GM21737 (cell line): ENCODE results near the gene ACSF3.
A peak's percentile ranks its signal among the peaks of the same experiment; 100 is the strongest.
"Not testable (repeated sequence)": the region's sequence is repeated elsewhere in the genome, so short reads cannot be mapped to it uniquely, and the experiment has no call there.

Experiments
- ATAC-seq: cut with Tn5 transposase; IDR thresholded peaks from one replicate; pipeline ENCODE4 v1.9.1; 2021; ENCODE audit warnings: mild to moderate bottlenecking, moderate library complexity; ENCODE audit not compliant: unreplicated experiment

Gene ACSF3

DNA sequence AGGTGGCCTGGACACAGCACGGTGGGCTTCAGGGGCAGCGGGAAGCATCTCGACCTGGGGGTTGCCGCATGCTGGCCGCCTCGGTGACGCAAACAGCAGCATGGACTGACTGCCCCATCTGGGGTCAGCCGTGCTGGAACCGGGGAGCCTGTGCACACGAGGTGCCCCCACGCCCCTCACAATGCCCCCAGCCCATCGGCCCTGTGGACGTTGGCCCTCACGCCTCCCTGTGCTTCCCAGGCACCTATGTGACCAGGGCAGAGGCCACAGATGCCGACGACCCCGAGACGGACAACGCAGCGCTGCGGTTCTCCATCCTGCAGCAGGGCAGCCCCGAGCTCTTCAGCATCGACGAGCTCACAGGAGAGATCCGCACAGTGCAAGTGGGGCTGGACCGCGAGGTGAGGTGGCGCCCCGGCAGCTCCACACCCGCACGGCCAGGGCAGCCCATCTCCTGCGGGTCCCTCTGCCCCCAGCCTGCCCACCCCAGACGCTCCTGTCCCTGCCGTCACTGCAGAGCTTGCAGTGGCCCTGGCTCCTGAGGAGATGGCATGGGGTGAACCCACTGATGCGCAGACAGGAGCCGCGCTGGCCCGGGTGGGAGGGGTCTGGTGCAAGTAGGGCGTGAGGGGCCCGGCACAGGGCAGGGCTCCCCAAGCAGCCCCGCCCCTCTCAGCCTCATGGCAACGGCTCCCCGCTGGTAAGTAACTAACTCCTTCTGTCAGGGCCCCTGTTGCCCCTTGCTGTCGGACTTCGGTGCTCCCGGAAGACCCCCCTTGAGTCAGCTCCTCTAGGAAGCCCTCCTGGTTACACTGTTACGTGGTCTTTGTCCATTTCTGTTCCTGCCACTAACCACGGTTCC, 91.5 kb downstream of the ACSF3 start:
- ATAC-seq = no peak

DNA sequence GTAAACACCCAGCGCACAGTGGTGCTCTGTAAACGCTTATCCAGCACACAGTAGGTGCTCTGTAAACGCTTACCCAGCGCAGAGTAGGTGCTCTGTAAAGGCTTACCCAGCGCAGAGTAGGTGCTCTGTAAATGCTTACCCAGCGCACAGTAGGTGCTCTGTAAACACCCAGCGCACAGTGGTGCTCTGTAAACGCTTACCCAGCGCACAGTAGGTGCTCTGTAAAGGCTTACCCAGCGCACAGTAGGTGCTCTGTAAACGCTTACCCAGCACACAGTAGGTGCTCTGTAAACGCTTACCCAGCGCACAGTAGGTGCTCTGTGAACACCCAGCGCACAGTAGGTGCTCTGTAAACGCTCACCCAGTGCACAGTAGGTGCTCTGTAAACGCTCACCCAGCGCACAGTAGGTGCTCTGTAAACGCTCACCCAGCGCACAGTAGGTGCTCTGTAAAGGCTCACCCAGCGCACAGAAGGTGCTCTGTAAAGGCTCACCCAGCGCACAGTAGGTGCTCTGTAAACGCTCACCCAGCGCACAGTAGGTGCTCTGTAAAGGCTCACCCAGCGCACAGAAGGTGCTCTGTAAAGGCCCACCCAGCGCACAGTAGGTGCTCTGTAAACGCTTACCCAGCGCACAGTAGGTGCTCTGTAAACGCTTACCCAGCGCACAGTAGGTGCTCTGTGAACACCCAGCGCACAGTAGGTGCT, 92.4 kb downstream of the ACSF3 start:
- not testable (repeated sequence) for ATAC-seq

DNA sequence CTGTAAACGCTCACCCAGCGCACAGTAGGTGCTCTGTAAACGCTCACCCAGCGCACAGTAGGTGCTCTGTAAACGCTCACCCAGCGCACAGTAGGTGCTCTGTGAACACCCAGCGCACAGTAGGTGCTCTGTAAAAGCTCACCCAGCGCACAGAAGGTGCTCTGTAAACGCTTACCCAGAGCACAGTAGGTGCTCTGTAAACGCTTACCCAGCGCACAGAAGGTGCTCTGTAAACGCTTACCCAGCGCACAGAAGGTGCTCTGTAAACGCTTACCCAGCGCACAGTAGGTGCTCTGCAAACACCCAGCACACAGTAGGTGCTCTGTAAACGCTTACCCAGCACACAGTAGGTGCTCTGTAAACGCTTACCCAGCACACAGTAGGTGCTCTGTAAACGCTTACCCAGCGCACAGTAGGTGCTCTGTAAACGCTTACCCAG, 93.0 kb downstream of the ACSF3 start:
- not testable (repeated sequence) for ATAC-seq

DNA sequence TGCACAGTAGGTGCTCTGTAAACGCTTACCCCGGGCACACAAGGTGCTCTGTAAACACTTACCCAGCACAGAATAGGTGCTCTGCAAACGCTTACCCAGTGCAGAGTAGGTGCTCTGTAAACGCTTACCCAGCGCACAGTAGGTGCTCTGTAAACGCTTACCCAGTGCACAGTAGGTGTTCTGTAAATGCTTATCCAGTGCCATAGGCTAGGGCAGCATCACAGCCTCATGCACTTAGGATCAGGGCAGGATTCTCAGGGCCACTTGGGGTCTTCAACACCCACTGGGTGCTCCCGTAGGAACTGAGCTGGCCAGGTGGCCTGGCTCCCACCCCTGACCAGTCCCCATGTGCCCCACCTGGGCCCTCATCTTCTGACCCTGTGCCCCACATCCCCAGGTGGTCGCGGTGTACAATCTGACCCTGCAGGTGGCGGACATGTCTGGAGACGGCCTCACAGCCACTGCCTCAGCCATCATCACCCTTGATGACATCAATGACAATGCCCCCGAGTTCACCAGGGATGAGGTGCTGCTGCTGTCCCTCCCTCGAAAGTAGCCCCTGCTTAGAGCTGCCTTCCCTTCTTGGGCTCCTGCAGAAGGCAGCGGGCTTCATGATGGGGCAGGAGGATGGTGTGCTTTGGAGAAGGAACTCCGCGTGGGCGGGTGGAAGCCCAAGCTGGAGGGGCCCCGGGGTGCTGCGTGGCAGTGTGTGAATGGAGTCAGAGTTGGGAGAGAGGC, 93.5 kb downstream of the ACSF3 start:
- no peak for ATAC-seq

DNA sequence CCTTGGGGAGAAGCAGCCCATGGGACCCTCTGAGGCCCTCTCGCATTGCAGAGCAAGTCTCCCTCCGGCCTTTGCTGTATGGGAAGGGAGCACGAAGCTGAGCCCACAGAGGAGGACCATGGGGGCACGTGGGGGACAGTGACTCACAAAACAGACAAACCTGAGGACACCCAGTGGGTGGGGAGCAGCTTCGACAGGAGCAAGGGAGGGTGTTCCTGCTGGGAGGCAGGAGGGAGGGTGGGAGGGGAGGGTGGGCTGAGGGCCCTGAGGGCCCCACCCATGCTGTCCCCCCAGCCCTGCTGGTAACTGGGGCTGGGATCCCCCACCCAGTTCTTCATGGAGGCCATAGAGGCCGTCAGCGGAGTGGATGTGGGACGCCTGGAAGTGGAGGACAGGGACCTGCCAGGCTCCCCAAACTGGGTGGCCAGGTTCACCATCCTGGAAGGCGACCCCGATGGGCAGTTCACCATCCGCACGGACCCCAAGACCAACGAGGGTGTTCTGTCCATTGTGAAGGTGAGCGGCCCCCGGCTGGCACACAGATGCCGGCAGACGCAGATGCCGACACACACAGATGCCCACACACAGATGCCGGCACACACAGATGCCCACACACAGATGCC, 94.2 kb downstream of the ACSF3 start:
- no peak for ATAC-seq

DNA sequence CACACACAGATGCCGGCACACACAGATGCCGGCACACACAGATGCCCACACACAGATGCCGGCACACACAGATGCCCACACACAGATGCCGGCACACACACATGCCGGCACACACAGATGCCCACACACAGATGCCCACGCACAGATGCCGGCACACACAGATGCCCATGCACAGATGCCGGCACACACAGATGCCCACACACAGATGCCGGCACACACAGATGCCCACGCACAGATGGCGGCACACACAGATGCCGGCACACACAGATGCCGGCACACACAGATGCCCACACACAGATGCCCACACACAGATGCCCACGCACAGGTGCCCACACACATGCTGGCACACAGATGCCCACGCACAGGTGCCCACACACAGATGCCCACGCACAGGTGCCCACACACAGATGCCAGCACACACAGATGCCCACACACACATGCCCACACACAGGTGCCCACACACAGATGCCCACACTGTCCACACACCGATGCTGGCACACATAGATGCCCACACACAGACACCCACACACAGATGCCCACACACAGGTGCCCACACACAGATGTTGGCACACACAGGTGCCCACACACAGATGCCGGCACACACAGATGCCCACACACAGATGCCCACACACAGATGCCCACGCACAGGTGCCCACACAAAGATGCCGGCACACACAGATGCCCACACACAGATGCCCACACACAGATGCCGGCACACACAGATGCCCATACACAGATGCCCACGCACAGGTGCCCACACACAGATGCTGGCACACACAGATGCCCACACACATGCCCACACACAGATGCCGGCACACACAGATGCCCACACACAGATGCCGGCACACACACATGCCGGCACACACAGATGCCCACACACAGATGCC, 95.1 kb downstream of the ACSF3 start:
- ATAC-seq = not testable (repeated sequence)

DNA sequence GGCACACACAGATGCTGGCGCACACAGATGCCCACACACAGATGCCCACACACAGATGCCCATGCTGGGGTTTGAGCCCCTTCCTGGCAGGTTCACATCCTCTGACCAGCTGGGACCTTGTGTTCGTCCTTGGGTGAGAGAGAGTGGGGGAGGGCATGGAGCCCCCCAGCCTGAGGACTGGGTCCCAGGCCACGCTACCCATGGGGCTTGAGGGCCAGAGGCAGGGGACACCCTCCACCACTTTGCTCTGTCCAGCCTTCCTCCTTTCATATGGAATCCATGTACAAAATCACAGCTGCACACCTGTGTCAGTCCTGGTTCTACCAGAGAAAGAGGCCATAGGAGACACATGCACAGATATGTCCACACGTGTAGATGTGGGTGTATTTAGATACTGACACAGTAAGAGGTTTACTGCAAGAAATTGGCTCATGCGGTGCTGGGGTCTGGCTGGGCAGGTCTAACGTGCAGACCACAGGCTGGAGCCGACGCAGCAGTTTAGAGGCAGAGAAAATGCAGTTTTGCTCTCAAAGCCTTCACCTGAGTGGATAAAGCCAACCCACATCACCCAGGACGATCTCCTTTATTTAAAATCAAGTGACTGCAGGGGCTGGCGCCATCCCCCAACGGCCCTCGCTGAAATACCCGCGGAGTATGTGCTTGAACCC, 95.8 kb downstream of the ACSF3 start:
- no peak for ATAC-seq

DNA sequence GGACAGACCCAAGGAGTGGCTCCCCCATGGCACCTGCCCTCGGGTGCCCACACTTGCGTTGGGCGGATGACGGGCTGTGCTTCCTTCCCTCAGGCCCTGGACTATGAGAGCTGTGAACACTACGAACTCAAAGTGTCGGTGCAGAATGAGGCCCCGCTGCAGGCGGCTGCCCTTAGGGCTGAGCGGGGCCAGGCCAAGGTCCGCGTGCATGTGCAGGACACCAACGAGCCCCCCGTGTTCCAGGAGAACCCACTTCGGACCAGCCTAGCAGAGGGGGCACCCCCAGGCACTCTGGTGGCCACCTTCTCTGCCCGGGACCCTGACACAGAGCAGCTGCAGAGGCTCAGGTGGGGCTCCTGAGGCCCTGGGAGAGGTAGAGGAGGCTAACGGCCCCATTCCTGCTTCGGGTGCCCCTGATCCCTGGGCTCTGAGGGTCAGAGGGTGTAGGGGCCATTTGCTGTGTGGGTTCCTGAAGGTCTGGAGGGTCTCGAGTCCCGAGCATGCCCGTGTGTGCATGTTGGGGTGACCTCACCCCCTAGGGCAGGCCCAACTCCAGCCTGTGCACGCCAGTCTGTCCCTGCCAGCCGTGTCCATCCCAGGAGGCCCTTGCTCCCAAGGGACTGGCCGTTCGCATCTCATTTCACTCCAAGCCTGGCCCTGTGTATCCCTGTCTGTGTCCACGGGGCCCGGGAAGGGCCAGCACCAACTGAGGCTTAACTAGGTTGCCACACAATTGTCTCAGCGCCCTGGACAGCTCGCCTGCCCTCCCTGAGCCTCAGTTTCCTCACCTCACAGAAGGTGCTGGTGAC, 96.7 kb downstream of the ACSF3 start:
- ATAC-seq = no peak

DNA sequence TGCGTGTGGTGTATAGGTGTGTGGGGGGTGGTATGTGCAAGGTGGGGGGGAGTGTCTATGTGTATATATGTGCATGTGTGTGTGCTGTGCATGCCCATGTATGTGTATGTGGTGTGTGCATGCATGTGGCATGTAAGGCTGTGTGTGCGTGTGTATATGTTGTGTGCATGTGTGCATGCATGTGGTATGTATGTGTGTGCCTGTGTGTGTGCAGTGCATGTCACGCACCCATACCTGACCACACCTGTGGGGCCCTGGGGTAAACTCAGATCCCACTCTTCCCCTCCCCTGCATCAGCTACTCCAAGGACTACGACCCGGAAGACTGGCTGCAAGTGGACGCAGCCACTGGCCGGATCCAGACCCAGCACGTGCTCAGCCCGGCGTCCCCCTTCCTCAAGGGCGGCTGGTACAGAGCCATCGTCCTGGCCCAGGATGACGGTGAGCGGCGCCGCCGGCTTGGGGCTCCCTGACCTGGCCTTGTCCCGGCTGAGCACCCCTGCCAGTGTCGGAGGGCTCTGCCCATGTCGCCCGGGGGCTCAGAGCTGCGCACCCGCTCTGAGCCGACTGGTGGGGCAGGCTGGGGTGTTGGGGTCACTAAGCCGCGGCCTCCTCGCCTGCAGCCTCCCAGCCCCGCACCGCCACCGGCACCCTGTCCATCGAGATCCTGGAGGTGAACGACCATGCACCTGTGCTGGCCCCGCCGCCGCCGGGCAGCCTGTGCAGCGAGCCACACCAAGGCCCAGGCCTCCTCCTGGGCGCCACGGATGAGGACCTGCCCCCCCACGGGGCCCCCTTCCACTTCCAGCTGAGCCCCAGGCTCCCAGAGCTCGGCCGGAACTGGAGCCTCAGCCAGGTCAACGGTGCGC, 97.6 kb downstream of the ACSF3 start:
- no peak for ATAC-seq

DNA sequence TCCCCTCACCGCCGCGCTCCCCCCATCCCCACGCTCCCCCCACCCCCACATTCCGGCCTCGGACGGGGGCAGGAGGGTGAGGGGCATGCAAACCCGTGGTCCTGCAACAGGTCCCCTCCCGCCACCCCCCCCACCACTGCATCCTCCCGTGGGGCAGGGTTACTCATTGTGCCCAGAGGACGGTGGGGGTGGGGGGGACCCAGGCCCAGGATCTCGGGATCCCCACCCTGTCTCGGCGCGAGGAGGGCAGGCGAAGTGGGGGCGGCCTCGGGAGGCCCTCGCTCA, 98.2 kb downstream of the ACSF3 start:
- no peak for ATAC-seq

DNA sequence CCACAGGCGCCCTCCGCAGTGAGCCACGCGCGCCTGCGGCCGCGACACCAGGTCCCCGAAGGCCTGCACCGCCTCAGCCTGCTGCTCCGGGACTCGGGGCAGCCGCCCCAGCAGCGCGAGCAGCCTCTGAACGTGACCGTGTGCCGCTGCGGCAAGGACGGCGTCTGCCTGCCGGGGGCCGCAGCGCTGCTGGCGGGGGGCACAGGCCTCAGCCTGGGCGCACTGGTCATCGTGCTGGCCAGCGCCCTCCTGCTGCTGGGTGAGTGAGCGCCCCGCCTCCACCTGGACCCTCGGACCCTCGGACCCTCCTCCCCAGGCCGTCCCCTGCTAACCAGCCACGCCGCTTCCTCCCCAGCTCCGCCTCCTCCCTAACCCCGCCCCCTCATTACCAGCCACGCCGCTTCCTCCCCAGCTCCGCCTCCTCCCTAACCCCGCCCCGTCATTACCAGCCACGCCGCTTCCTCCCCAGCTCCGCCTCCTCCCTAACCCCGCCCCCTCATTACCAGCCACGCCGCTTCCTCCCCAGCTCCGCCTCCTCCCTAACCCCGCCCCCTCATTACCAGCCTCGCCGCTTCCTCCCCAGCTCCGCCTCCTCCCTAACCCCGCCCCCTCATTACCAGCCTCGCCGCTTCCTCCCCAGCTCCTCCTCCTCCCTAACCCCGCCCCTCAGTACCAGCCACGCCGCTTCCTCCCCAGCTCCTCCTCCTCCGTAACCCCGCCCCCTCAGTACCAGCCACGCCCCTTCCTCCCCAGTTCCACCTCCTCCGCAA, 98.7 kb downstream of the ACSF3 start:
- ATAC-seq = peak; percentile 40

DNA sequence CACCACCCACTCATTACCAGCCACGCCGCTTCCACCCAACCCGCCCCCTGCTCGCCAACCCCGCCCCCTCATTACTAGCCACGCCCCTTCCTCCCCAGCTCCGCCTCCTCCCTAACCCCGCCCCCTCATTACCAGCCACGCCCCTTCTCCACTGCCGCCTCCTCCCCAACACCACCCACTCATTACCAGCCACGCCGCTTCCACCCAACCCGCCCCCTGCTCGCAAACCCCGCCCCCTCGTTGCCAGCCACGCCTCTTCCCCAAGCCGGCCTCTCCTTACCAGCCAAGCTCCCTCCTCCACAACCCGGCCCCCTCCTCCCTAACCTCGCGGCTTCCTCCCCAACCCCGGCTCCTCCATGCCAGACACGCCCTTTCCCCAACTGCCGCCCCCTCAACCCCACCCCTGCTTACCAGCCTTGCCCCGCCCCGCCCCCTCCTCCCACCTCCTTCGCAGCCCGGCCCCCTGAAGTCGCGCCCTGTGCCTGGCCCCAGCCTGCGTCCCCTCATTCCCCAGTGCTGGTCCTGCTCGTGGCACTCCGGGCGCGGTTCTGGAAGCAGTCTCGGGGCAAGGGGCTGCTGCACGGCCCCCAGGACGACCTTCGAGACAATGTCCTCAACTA, 99.4 kb downstream of the ACSF3 start:
- ATAC-seq = no peak

DNA sequence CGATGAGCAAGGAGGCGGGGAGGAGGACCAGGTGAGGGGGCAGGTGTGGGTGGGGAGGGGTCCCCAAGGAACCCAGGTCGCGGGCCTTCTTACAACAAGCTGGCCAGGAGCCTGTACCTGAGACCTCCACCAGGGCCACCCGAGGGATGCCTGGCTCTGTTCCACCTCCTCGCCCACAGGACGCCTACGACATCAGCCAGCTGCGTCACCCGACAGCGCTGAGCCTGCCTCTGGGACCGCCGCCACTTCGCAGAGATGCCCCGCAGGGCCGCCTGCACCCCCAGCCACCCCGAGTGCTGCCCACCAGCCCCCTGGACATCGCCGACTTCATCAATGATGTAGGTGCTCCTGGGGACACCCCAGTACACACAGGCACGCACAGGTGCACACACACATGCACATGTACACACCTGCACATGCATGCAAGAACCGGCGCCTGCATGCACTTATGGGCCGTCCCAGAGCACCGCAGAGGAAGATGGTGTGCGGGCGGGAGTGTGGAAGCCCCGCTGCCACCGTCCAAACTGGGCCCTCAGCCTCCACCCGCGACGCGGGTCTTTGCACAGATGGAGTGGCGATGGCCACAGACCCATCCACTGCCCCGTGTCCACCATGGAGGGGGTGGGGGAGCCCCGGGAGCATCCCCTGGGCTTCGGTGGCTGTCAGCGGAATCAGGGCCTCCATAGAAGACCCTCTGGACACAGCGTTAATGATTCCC, 100.1 kb downstream of the ACSF3 start:
- no peak for ATAC-seq

DNA sequence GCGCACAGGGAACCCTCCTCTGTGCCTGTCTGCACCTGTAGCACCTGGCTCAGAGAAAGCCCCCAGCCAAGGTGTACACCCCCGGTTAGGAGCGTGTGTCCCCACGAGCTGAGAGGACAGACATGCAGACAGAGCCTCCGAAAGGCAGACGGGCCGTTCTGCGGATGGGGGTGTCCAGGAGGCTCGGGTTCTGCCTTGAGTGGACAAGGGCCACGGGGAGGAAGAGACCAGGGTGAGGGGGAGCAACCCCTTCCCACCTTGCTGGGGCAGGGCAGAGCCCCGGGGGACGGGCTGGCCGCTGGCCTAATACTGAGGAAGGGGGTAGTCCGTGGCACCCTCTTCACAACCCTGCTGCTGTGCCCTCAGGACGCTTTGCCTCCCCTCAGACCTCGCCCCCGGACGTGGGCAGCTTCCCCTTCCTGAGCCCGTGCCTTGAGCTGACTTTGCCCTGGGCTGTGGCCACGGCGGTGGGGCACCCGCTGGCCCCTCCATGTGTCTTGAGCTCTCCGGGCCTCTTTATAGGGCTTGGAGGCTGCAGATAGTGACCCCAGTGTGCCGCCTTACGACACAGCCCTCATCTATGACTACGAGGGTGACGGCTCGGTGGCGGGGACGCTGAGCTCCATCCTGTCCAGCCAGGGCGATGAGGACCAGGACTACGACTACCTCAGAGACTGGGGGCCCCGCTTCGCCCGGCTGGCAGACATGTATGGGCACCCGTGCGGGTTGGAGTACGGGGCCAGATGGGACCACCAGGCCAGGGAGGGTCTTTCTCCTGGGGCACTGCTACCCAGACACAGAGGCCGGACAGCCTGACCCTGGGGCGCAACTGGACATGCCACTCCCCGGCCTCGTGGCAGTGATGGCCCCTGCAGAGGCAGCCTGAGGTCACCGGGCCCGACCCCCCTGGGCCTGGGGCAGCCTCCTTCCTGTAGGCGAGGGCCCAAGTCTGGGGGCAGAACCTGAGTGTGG, 101.0 kb downstream of the ACSF3 start:
- no peak for ATAC-seq
